HG02938 (cell line): ENCODE measurements around the gene CKS2.

Source experiments
- ATAC-seq: cut with Tn5 transposase; IDR thresholded peaks from one replicate; pipeline ENCODE4 v1.9.1; 2021; ENCODE audit warnings: mild to moderate bottlenecking, moderate library complexity; ENCODE audit not compliant: unreplicated experiment

CKS2 gene

DNA sequence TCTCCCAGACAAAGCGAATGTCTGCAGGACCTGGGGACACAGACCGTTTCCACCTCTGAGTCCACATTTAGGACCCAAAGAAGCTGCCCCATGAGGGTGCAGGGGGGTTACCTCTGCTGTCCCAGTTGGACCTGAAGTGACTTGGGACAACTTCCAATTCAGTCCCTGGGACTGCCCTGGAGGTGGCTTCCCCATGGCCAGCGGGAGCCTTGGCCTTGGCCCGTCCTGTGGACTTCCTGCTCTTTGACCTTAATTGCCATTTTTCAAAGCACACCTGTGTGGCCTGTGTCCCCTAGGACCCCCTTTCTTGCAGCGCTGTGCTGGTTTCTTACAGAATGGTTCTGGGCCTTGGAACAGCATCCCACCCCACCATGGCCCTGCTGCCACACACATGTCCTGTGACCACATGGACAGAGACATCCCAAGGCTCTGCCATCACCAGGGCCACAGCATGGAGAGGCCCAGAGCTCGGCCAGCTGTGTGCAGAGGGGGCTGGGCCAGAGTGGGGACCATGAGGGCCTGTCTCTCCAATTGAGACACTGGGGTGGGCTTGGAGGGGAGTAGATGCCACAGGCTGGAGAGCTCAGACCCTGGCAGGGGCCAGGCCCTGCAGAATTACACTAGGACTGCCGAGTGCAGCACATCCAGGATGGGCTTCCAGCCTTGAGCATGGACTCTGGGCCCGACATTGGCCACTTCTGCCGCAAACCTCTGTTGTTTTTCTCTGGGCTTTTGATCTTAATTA is 53.1 kb downstream of the CKS2 start:
- ATAC-seq, result no peak

DNA sequence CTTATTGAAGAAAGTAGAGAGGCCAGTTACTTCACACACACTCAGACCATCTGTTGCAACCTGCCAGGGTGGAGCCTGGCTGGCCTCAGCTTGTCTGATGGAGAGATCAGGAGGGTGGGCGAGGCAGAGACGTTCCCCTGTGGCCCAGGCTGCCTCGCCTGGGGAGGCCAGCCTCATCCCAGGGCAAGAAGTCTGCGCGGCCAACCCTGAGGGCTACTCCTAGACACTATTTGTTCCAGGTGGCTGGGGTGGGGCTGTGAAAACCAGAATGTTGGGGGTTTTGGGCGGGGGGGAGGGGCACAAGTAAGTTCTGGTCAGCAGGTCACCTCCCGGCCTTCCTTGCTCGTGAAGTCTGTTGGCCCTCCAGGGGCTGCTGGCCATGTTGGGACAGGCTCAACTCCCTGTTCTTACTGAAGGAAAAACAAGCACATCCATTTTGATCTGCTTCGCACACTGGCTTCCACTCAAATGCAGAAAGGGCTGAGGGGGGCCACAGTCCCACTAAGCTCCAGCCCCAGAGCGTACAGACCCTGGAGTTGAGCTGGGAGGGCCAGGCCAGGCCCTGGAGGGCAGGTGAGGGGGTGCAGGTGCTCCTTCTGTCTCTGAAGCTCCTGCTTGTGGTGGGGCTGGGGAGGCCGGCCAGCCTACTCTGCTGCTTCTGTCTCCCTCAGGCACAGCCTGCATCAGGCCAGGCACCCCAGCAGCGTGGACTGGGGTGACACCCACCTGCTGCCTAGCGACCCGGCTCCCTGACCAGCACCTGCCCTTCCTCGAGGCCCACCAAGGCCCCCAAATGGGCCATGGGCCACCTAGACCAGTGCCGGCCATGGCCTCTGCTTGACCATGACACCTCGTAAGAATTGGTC is 53.9 kb downstream of the CKS2 start:
- no peak for ATAC-seq

DNA sequence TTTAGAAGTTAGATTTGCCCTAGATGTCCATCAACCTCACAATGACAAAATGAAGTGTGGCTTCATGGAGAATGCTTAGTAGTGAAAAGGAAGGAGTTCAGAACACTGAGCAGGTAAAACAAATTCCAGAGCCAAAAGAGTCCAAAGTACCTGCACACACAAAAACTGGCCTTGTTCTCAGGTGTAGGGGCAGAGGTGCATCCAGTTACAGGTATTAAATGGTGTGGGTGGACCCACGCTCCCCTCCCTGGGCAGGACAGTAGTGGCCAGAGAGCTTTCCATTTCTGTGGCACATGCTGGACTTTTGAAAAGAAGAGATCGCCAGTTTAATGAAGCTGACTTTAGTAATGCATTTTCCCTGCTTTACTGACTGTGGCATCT is 54.5 kb downstream of the CKS2 start:
- ATAC-seq, result no peak
